HG03139 (cell line): ENCODE results near the gene KRTAP10-1.
"Not testable (repeated sequence)": the region's sequence is repeated elsewhere in the genome, so short reads cannot be mapped to it uniquely, and the experiment has no call there.

ENCODE experiments used
- ATAC-seq: cut with Tn5 transposase; IDR thresholded peaks from one replicate; pipeline ENCODE4 v1.9.1; 2021; ENCODE audit not compliant: unreplicated experiment

The KRTAP10-1 gene

DNA sequence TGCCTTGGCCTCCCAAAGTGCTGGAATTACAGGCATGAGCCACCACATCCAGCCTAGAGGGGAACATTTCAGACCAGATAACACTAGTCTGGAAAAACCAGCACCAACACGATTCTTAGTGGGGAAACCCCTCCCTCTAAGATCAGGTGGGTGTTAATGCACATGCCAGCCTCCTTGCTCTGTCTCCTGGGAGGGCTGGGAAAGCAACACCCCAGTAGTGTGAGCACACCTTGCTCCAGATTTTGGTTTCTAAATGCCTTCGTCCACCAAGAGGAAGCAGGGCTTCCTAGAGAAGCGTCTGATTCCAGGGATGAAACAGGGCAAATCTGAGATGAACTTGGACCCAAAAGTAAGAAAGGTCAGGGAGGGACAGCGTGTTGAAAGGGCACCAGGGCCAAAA, 31.3 kb upstream of the KRTAP10-1 start:
- ATAC-seq, result no peak

DNA sequence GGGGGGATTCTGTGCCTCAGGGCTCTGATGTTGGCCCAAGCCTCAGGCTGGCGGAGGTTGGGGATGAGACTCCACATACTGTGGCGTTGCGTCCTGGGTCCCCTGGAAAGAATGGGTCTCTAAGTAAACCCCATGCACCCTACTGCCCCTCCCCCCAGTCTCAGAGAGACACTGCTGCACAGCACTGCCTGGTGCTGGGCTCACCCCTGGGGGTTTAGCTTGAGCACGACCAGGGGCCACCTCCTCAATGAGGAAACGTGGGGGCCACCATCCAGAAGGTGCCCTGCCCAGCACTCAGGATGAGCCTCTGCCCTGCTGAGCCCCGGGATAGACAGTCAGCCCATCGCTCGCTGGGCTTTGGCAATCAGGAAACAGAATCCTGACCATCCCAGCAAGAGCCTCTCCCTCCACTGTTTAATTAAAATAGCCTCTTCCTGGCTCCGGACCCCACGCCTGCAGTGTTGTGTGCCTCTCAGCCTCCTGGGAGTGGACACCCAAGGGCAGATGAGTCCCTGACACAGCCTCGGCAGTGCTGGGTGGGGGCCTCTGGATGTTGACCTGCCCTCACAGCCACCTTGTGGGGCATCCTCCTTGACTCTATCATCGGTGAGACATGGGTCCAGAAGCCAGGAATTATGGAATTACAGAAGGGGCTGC, 30.0 kb upstream of the KRTAP10-1 start:
- no peak for ATAC-seq

DNA sequence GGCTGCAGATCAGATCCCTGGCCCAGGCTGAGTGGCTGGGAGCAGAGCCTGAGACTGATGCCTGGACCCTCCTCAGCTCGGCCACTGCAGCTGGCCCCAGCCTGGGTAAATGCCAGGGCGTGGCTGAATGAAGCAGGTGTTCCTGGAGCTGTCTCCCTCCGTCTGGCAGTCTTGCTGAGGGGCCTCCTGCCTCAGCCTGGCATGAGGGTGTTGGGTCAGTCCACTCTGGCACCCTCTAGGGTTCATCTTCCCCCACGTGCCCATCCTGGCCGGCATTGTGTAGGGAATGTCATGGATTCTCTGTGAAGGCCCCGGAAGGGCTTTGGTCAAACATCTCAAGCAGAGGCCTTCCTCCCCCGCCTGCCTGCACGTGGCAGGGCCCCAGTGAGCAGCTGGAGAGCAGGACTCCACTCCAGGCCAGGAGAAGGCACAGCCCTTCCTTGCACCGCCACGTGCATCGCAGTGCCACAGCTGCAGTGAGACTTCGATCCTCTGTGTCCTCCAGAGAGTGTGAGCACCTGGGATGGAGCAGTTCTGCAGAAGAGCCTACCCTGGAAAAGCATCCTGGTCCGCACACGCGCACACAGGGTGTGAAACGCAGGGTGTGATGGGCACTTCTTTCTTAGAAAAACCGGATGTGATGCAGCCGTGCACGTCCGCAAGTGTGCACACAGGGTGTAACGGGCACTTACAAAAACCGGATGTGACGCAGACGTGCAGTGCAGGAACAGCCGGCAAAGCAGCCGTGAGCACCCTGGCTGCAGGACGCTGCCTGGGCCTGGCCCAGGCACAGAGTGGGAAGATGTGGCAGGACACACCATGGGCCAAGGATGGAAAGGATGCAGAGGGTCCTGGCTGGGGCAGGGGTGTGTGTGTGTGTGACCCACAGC, 28.9 kb upstream of the KRTAP10-1 start:
- ATAC-seq, result no peak

- ATAC-seq, result no peak
These were observed 28.3 kb upstream of the KRTAP10-1 start for GRCh38 chr21:44568261-44568660.

DNA sequence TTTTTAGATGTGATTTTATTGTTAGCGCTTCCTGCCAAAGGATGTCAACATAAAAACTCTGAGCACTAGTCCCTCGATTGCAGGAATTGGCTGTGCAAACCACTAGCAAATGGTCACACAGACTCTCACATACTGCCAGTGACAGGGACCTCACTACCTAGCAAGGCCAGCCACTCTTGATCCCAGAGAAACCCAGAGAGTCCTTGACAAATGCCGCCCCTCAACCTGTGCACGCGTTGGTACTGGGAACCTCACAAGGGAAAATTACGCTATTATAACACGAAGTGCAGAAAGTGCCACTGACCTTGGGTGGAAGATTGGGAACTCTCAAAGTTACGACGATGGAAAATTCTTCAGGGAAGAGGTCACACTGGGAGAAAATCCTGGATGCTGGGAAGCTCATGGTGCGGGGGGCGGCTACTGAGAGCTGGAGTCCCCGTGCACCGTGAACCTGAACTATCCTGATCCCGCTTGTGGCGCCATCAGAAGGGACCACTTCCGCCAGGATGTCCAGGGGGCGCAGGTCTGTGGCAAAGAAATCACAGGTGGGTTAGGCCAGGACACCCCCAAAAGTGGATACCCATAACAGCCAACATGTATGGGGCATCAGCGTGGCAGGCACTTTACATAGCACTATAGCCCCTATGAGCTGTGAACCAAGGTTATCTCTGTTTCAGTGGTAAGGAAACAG, 27.6 kb upstream of the KRTAP10-1 start:
- no peak for ATAC-seq

DNA sequence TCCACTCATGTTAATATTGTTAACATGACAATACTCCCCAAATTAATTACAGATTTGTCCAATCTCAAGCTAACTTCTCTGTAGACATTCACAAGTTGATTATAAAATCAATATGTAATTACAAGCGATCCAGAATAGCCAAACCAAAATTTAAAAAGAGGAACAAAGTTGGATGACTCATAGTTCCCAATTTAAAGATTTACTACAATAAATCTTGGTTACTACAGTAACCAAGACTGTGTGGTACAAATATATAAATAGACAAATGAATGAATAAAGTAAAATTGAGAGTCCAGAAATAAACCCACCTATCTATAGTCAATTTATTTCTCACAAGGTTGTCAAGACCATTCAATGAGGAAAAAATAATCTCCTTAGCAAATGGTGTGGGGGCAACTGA, 26.4 kb upstream of the KRTAP10-1 start:
- no peak for ATAC-seq

DNA sequence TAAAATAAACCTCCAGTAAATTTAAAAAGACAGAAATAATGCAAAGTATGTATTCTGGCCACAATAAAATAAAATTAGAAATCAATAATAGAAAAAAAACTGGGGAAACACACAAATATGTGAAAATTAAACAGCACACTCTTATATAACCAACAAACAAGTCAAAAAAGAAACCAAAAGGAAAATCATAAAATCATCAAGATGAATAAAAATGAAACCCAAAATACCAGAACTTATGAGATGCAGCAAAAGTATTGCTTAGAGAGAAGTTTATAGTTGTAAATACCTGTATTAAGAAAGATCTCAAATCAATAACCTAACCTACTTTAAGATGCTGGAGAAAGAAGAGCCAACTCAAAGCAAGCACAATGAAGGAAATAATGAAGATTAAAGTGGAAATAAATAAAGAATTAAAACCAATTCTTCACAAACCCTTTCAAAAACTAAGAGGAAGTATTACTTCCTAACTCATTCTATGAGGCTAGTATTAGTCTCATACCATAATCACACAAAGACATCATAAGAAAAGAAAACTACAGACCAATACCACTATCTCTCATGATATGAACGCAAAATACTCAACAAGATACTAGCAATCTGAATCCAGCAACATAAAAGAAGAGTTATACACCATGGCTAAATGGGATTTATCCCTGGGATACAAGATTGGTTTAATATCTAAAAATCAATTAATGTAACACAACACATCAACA, 25.0 kb upstream of the KRTAP10-1 start:
- no peak for ATAC-seq

GRCh38 chr21:44564099-44564498, 24.1 kb upstream of the KRTAP10-1 start:
- no peak for ATAC-seq

DNA sequence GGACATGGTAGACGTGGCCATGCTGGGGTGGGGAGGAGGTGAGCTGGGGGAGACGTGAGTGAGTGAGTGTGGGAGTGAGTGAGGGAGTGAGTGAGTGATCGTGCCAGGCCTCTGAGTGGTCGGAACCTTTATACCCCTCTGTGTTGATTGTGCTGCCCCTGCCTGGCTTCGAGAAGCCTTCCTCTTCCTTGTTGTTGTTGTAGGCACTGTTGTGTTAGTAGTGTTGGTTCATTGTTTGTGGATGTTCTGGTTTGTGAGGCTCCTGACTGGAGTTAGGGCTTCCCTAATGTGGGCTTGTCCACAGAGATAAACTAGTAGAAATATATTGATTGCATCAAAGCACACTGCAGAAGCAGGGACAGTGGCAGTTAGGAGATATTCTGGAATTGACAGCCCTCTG, 18.7 kb upstream of the KRTAP10-1 start, which contains the start of gene KRTAP10-3:
Gene KRTAP10-3 (minus strand): TSS at position 101 of the 400 bp plus-strand sequence. CDS start 80 bp downstream, at position 21.
- ATAC-seq, result no peak

- not testable (repeated sequence) for ATAC-seq
These were observed 18.3 kb upstream of the KRTAP10-1 start for GRCh38 chr21:44558329-44558675.

GRCh38 chr21:44557491-44558328, 17.7 kb upstream of the KRTAP10-1 start:
- ATAC-seq, result no peak

- no peak for ATAC-seq
These were observed 16.9 kb upstream of the KRTAP10-1 start for GRCh38 chr21:44556879-44557278.

DNA sequence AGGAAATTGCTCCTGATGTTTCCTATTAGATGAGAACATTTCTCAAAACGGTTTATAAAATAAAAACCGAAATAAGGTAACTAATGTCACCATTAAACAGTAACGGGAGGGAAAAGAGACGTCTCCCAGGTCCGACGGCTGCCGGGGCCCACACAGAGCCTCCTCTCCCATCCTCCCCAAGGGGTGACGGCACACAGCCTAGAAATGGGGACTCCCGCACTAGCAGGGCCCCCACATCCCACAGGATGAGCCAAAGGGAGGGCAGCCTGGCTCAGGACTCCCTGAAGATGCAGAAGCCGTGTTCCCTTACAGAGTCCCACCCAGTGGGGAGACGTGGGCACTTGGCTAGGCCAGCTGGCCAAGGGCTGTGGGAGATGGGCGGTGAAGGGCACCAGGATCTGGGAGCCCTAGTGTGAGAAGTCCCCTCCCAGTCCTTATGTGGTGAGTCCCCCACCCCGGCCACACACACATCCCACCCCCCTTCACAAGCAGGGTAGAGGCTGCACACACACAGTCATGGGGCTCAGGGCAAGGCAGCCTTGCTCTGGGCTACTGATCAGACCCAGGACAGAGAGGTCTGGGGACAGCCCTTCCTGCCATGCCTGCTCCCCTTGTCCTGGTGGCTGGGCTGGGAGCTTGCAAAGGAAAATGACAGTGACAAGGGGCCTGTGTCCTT, 15.3 kb upstream of the KRTAP10-1 start:
- no peak for ATAC-seq

- no peak for ATAC-seq
These were observed 12.7 kb upstream of the KRTAP10-1 start for GRCh38 chr21:44552681-44553080.

DNA sequence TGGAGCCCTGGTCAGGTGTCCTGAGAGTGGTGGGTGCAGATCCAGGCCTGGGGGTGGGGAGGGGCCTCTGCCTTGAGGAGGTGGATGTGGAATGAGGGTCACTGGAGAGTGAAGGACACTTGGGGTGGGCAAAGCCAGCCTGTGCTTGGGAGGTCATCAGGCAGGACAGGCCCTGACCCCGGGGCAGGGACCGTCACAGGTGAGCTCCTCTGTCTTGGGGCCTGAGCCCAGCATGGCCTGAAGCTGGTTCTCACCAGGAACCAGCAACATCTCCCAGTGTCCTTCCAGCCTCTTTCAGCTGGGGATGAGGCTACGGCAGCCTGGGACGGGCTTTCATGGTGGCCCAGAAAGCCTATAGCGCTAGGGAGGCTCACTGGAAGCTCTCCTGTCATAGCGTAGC, 12.1 kb upstream of the KRTAP10-1 start:
- ATAC-seq, result no peak

GRCh38 chr21:44551340-44551961, 11.5 kb upstream of the KRTAP10-1 start, which contains the start of gene KRTAP10-2:
KRTAP10-2 (minus strand) TSS chr21:44551505; CDS start chr21:44551458, 47 bp downstream.
- ATAC-seq, result no peak

DNA sequence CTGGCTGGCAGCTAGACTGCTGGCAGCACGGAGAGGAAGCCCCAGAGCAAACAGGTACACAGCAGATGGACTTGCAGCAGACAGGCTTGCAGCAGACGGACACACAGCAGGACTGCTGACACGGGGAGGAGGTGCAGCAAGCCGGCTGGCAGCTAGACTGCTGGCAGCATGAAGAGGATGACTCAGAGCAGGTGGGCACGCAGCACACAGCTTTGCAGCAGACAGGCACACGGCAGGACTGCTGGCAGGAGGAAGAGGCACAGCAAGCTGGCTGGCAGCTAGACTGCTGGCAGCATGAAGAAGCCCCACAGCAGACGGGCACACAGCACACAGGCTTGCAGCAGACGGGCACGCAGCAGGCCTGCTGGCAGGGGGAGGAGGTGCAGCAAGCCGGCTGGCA, 10.8 kb upstream of the KRTAP10-1 start:
- ATAC-seq, result no peak

DNA sequence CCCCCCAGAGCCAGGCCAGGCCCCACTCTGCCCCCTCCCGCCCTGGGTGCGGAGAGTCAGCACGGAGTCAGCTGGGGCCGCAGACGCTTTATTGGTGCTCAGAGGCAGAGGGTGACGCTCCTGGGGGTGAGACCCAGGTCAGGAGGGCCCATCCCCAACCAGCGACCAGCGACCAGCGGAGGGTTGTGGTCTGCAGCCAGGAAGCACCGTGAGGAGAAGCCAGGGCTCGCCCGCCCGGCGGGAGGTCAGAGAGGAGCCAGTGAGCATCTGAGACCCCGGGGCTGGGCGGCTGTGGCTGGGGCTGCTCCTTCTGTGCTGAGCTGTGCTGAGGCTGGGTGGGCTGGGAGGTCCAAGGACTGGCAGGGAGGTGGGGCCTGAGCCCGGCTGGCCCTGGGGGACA, 10.3 kb upstream of the KRTAP10-1 start:
- not testable (repeated sequence) for ATAC-seq
